DND-41 (cell line): ENCODE data around the gene TPM4.

Source experiments
- ATAC-seq: fragments of 200-7000 bp; cut with Tn5 transposase; 3 replicates; pipeline ENCODE4 v1.9.1; 2021; ENCODE audit warnings: low read depth; ENCODE audit not compliant: insufficient read depth
- DNase-seq: peaks from one replicate; pipeline ENCODE4 v3.0.0-alpha.2; 2020
- H2AFZ ChIP-seq: 2 replicates; pipeline ENCODE4 v1.6.0; 2012; ENCODE audit warnings: low read depth, low read length
- H3K27ac ChIP-seq: 2 replicates; pipeline ENCODE4 v1.5.1; 2012; ENCODE audit warnings: low read length, inconsistent platforms
- H3K27me3 ChIP-seq: fragments of 200-600 bp; sonication (generic); 2 replicates; pipeline ENCODE4 v1.6.0; 2012; ENCODE audit warnings: low read length, mild to moderate bottlenecking, inconsistent platforms; ENCODE audit not compliant: insufficient read depth, poor library complexity
- H3K36me3 ChIP-seq: 2 replicates; pipeline ENCODE4 v1.5.1; 2012; ENCODE audit warnings: low read length, inconsistent platforms; ENCODE audit not compliant: insufficient read depth
- H3K4me1 ChIP-seq: 2 replicates; pipeline ENCODE4 v1.5.1; 2012; ENCODE audit warnings: mild to moderate bottlenecking, low read length; ENCODE audit not compliant: insufficient read depth
- H3K4me2 ChIP-seq: 2 replicates; pipeline ENCODE4 v1.6.0; 2012; ENCODE audit warnings: mild to moderate bottlenecking, moderate library complexity, low read length, inconsistent platforms; ENCODE audit not compliant: insufficient read depth
- H3K4me3 ChIP-seq, 2 experiments: fragments of 200-600 bp in 1 of 2; shearing (Covaris generic) in 1 of 2; 2 replicates each; pipeline ENCODE4 v1.5.1; 2012 to 2016; ENCODE audit warnings: inconsistent platforms in 2 of 2, low read length in 2 of 2, mild to moderate bottlenecking in 2 of 2, low read depth in 1 of 2, moderate library complexity in 1 of 2
- H3K79me2 ChIP-seq: 2 replicates; pipeline ENCODE4 v1.6.0; 2012; ENCODE audit warnings: low read length, inconsistent platforms; ENCODE audit not compliant: insufficient read depth
- H3K9ac ChIP-seq: 2 replicates; pipeline ENCODE4 v1.6.0; 2012; ENCODE audit warnings: low read depth, mild to moderate bottlenecking, inconsistent platforms, low read length, moderate library complexity
- H3K9me3 ChIP-seq: 2 replicates; pipeline ENCODE4 v1.5.1; 2012; ENCODE audit warnings: low read length, moderate library complexity, mild to moderate bottlenecking, inconsistent platforms; ENCODE audit not compliant: insufficient read depth, severe bottlenecking
- H4K20me1 ChIP-seq: 2 replicates; pipeline ENCODE4 v1.6.0; 2012; ENCODE audit warnings: low read length; ENCODE audit not compliant: insufficient read depth
- EZH2 ChIP-seq: IDR thresholded peaks from 3 replicates; pipeline ENCODE4 v1.6.1; 2012; ENCODE audit warnings: borderline replicate concordance, low read depth, mild to moderate bottlenecking, moderate library complexity, low read length, inconsistent platforms; ENCODE audit not compliant: severe bottlenecking
- TF ChIP-seq, protein P1 (sequence below): IDR thresholded peaks from 2 replicates; pipeline ENCODE4 v1.5.1; 2012; ENCODE audit warnings: borderline replicate concordance, low read length, moderate library complexity, mild to moderate bottlenecking; ENCODE audit not compliant: poor library complexity, severe bottlenecking; ENCODE audit errors: extremely low read depth

Gene TPM4

DNA sequence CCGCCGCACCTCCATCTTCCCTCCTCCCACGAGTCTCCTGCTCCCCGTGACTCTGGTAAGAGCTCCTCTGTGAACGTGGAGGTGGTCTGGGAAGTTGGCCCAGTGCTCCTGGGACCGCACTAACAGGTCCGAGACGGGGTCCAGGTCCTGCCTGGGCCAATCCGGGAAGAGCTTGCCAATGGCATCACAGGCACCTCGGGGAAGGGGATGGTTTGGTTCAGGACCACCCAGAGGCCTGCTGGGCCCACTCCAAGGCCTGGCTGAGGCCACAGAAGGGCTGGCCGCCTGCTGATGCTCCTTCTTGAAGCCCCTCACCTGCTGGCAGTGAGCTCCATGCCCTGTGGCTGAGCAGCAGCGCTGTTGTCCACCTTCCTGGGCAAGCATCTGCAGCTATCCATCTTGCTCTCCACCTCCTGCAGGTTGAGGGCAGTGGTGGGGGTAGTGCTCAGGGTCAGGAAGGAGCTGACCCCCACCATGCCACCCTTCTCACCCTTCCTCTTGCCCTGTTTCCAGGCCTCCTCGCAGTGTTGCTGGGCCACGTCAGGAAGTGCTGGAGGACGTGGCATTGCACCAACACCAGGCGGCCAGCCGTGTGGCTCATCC, 41.2 kb upstream of the TPM4 start:
- Histone ChIP-seq H3K79me2 (no peaks in the 10 kb centered on the region), H3K27me3 (no peaks in the 10 kb centered on the region), H3K9ac (no peak overlapping the region), H4K20me1 (no peaks in the 10 kb centered on the region), H3K9me3 (no peaks in the 10 kb centered on the region), H2AFZ (no peak overlapping the region), H3K27ac (no peak overlapping the region), H3K4me1 (no peaks in the 10 kb centered on the region), H3K4me3 (no peak overlapping the region), H3K36me3 (no peaks in the 10 kb centered on the region), H3K4me2 (no peak overlapping the region)
- no peak for DNase-seq
- TF ChIP-seq, protein P1, sequence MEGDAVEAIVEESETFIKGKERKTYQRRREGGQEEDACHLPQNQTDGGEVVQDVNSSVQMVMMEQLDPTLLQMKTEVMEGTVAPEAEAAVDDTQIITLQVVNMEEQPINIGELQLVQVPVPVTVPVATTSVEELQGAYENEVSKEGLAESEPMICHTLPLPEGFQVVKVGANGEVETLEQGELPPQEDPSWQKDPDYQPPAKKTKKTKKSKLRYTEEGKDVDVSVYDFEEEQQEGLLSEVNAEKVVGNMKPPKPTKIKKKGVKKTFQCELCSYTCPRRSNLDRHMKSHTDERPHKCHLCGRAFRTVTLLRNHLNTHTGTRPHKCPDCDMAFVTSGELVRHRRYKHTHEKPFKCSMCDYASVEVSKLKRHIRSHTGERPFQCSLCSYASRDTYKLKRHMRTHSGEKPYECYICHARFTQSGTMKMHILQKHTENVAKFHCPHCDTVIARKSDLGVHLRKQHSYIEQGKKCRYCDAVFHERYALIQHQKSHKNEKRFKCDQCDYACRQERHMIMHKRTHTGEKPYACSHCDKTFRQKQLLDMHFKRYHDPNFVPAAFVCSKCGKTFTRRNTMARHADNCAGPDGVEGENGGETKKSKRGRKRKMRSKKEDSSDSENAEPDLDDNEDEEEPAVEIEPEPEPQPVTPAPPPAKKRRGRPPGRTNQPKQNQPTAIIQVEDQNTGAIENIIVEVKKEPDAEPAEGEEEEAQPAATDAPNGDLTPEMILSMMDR, result no peak
- no peak for TF ChIP-seq EZH2
- ATAC-seq, result no peak

DNA sequence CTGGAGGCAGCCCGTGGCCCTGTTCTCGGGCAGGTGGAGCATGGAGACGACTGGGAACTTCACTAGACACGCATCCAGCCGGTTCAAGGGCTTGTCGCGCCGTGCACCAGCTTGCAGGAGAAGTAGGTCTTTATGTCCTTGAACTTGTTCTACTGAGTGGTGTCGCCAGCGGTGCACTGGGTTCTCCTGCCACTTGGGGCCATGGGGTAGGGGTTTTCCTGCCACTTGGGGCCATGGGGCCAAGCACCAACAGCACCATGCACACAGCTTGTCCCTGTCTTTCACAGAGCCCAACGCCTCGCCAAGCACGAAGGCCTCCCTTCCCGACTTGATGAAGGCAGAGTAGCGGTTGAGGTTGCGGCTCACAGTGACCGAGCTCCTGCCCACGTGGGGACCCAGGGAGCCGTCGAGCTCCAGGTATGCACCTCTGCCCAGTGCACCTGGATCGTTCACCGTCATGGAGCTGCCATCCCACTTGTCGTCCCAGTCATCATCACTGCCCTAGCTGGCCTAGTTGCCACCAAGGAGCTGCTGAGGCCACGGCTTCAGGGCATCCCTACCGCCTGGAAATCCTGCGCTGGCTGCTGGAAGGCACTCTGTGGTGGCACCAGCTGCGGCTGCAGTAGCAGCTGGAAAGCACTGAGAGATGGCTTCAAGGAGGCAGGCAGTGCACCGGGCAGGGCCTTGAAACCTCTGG, 40.5 kb upstream of the TPM4 start:
- Histone ChIP-seq H3K9ac (no peak overlapping the region), H2AFZ (no peak overlapping the region), H3K4me3 (no peak overlapping the region), H3K36me3 (no peaks in the 10 kb centered on the region), H4K20me1 (no peaks in the 10 kb centered on the region), H3K27me3 (no peaks in the 10 kb centered on the region), H3K4me2 (no peak overlapping the region), H3K4me1 (no peaks in the 10 kb centered on the region), H3K9me3 (no peaks in the 10 kb centered on the region), H3K79me2 (no peaks in the 10 kb centered on the region), H3K27ac (no peak overlapping the region)
- no peak for TF ChIP-seq EZH2
- TF ChIP-seq, protein P1, result no peak
- ATAC-seq, result no peak
- DNase-seq, result no peak

DNA sequence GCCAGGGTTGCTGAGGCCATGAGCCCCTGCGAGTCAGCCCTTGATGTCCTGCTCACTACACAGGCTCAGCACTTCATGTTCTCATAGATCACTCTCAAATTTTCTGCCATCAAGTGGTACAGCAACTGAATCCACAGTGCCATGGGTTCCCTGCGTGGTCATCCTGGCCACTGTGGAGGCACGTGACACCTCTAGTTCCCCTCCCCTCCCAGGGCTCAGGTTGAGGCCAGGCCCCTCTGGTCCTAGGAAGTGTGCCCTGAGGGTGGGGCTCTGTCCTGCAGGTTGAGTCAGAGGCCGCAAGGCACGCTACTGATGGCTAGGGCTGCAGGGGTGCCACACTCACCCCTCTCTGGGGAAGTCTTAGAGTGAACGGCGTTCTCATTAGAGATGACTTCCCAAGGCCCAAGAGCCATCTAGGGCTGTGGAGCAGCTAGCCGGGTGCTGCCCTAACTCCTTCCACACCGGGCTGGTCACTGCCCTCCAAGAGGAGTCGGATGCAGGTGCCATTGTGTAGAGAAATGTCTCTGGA, 39.8 kb upstream of the TPM4 start:
- no peak for TF ChIP-seq EZH2
- TF ChIP-seq, protein P1, result no peak
- no peaks in the 10 kb centered on the region for H3K79me2 ChIP-seq
- DNase-seq, result no peak

DNA sequence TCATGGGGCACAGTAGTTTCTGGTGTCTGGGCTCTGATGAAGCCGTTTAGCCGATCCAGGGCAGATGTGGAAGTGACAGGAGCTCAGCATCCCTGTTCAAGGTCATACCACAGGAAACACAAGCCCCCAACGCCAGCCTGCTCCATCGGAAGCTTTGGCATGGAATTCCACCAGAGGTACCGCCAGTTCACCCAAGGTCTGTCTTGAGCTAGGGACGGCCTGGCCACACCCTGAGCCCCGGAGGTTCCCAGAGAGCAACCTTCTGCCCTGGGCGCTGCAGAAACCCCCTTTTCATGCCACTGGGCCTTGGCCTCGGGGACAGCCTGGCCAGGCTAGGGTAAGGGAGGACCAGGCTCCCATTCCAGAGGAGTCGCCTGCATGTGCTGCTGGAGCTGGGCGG, 39.4 kb upstream of the TPM4 start:
- no peak overlapping the region for H3K27ac ChIP-seq
- no peaks in the 10 kb centered on the region for H3K79me2 ChIP-seq
- no peaks in the 10 kb centered on the region for H3K36me3 ChIP-seq
- no peaks in the 10 kb centered on the region for H4K20me1 ChIP-seq
- H3K4me3 ChIP-seq, result no peak overlapping the region
- peaks cover 8% of the 10 kb centered on the region for H3K4me1 ChIP-seq
- TF ChIP-seq EZH2, result no peak
- TF ChIP-seq, protein P1, result no peak
- no peaks in the 10 kb centered on the region for H3K9me3 ChIP-seq
- no peak overlapping the region for H3K4me2 ChIP-seq
- no peak overlapping the region for H3K9ac ChIP-seq
- no peaks in the 10 kb centered on the region for H3K27me3 ChIP-seq
- ATAC-seq (no peak), DNase-seq (no peak)
- H2AFZ ChIP-seq, result no peak overlapping the region

More for the DNA sequence above, 39.8 kb upstream of the TPM4 start:
- no peak overlapping the region for H3K4me2 ChIP-seq
- no peak overlapping the region for H3K4me3 ChIP-seq
- no peaks in the 10 kb centered on the region for H3K27me3 ChIP-seq
- no peak for ATAC-seq
- H3K36me3 ChIP-seq, result no peaks in the 10 kb centered on the region
- H3K9me3 ChIP-seq, result no peaks in the 10 kb centered on the region
- H3K4me1 ChIP-seq, result peaks cover 3% of the 10 kb centered on the region
- no peak overlapping the region for H3K9ac ChIP-seq
- no peak overlapping the region for H3K27ac ChIP-seq
- H4K20me1 ChIP-seq, result no peaks in the 10 kb centered on the region
- no peak overlapping the region for H2AFZ ChIP-seq
